A549 (cell line): ENCODE measurements around the gene MMP24. TPM values are rescaled to one million over a fixed set of nuclear protein-coding genes. Genes with fewer than 3 reads are reported as not detected.

Source experiments
- ATAC-seq, 2 experiments: fragments of 200-7000 bp in 1 of 2; fragments of >200 bp in 1 of 2; cut with Nextera tagmentation in 1 of 2; cut with Tn5 transposase in 1 of 2; 3 replicates each; pipeline versions ENCODE4 v1.8.0 to v1.9.1; 2018 to 2020; ENCODE audit warnings: mild to moderate bottlenecking in 1 of 2, moderate library complexity in 1 of 2
- CTCF ChIA-PET: fragments of 300-600 bp; sonication (Branson Sonifier 250); formaldehyde crosslinking; extraction: SDS; loops from one replicate; lab custom pipeline; 2021; ENCODE audit warnings: antibody characterized with exemption, inconsistent platforms; lab: Yijun Ruan, JAX
- POLR2A ChIA-PET: fragments of 350-600 bp; formaldehyde crosslinking; extraction: SDS; loops from one replicate; lab custom pipeline; 2021; ENCODE audit warnings: antibody characterized with exemption, inconsistent platforms; lab: Yijun Ruan, JAX
- DNase-seq, 2 experiments: peaks; one replicate each; pipeline versions ENCODE4 v3.0.0 to v3.0.0-alpha.2; 2011 to 2016; ENCODE audit warnings: low read depth in 1 of 2, low spot score in 1 of 2
- FAIRE-seq: peaks from 2 replicates; lab custom pipeline; 2011; peaks lifted over from hg19 to GRCh38; lab: Jason Lieb, UNC
- H3K27ac ChIP-seq, 2 experiments: fragments of >200 bp; sonication (Bioruptor Twin); formaldehyde crosslinking; 3 replicates each; pipeline ENCODE4 v1.5.1; 2016 to 2017
- H3K4me1 ChIP-seq: fragments of >200 bp; sonication (Bioruptor Twin); formaldehyde crosslinking; 3 replicates; pipeline ENCODE4 v1.6.1; 2016
- H3K4me2 ChIP-seq: fragments of >200 bp; sonication (Bioruptor Twin); formaldehyde crosslinking; 3 replicates; pipeline ENCODE4 v1.6.1; 2016
- H3K4me3 ChIP-seq: fragments of >200 bp; sonication (Bioruptor Twin); formaldehyde crosslinking; 3 replicates; pipeline ENCODE4 v1.5.1; 2016
- H3K9me3 ChIP-seq: fragments of >200 bp; sonication (Bioruptor Twin); formaldehyde crosslinking; 3 replicates; pipeline ENCODE4 v1.6.1; 2016
- BHLHE40 ChIP-seq: IDR thresholded peaks from 2 replicates; pipeline ENCODE4 v1.6.1; 2012; ENCODE audit warnings: low read depth, low read length, inconsistent platforms
- CEBPB ChIP-seq, 2 experiments: fragments of >200 bp in 1 of 2; sonication (Bioruptor Twin) in 1 of 2; formaldehyde crosslinking in 1 of 2; IDR thresholded peaks; 2 replicates each; pipeline ENCODE4 v1.6.1; 2012 to 2016
- EHF ChIP-seq: fragments of 250-450 bp; sonication (Bioruptor Pico); IDR thresholded peaks from 2 replicates; pipeline ENCODE4 v1.5.0; 2020; ENCODE audit warnings: mild to moderate bottlenecking
- EHMT2 ChIP-seq: fragments of 200-600 bp; sonication (generic); IDR thresholded peaks from 2 replicates; pipeline ENCODE4 v1.6.1; 2016; ENCODE audit warnings: antibody characterized with exemption, low read depth, mild to moderate bottlenecking, moderate library complexity
- ESRRA ChIP-seq: fragments of 150-350 bp; IDR thresholded peaks from 2 replicates; pipeline ENCODE4 v1.6.1; 2014; ENCODE audit warnings: mild to moderate bottlenecking, low read length, borderline replicate concordance
- FOSB ChIP-seq: fragments of 250-450 bp; sonication (Bioruptor Pico); IDR thresholded peaks from 2 replicates; pipeline ENCODE4 v1.5.0; 2020; ENCODE audit warnings: mild to moderate bottlenecking, moderate library complexity
- FOSL2 ChIP-seq, 2 experiments: fragments of 450-650 bp in 1 of 2; fragments of >200 bp in 1 of 2; sonication (Bioruptor Twin) in 1 of 2; formaldehyde crosslinking; IDR thresholded peaks; 2 replicates each; pipeline versions ENCODE4 v1.5.0 to v1.6.1; 2016 to 2020; ENCODE audit warnings: mild to moderate bottlenecking in 1 of 2, moderate library complexity in 1 of 2
- GATA3 ChIP-seq: IDR thresholded peaks from 2 replicates; pipeline ENCODE4 v1.6.1; 2012; ENCODE audit warnings: borderline replicate concordance
- HEYL ChIP-seq: fragments of 250-450 bp; sonication (Bioruptor Pico); IDR thresholded peaks from 2 replicates; pipeline ENCODE4 v1.8.0; 2021; ENCODE audit warnings: mild to moderate bottlenecking, moderate library complexity
- HOXB5 ChIP-seq: fragments of 250-450 bp; sonication (Bioruptor Pico); IDR thresholded peaks from 2 replicates; pipeline ENCODE4 v1.5.0; 2020; ENCODE audit warnings: mild to moderate bottlenecking, moderate library complexity
- KDM1A ChIP-seq: fragments of 200-600 bp; sonication (generic); IDR thresholded peaks from 2 replicates; pipeline ENCODE4 v1.6.1; 2016; ENCODE audit warnings: low read depth, mild to moderate bottlenecking
- MAFK ChIP-seq: fragments of 450-650 bp; IDR thresholded peaks from 2 replicates; pipeline ENCODE4 v1.6.1; 2014; ENCODE audit not compliant: partially characterized antibody
- MYC ChIP-seq: IDR thresholded peaks from 2 replicates; pipeline ENCODE4 v1.6.1; 2012; ENCODE audit warnings: mild to moderate bottlenecking, inconsistent platforms, low read length, improper control_type of control experiment, borderline replicate concordance
- NFE2L2 ChIP-seq: fragments of 150-350 bp; conservative IDR thresholded peaks from 2 replicates; pipeline ENCODE4 v1.6.1; 2014; ENCODE audit warnings: low read length
- NPAS2 ChIP-seq: fragments of 250-450 bp; sonication (Bioruptor Pico); IDR thresholded peaks from 2 replicates; pipeline ENCODE4 v1.8.0; 2022; ENCODE audit warnings: mild to moderate bottlenecking, moderate library complexity, borderline replicate concordance
- NR3C1 ChIP-seq: fragments of >200 bp; sonication (Bioruptor Twin); formaldehyde crosslinking; IDR thresholded peaks from 3 replicates; pipeline ENCODE4 v1.6.1; 2017
- POLR2A ChIP-seq: IDR thresholded peaks from 2 replicates; pipeline ENCODE4 v1.6.1; 2012; ENCODE audit warnings: mild to moderate bottlenecking, low read length
- POLR2AphosphoS2 ChIP-seq: conservative IDR thresholded peaks from 2 replicates; pipeline ENCODE4 v1.6.1; 2012; ENCODE audit warnings: low read length, improper control_type of control experiment, inconsistent platforms
- RARB ChIP-seq: fragments of 250-450 bp; sonication (Bioruptor Pico); IDR thresholded peaks from 2 replicates; pipeline ENCODE4 v1.8.0; 2021; ENCODE audit warnings: mild to moderate bottlenecking, moderate library complexity
- RCOR1 ChIP-seq: fragments of 150-350 bp; IDR thresholded peaks from 2 replicates; pipeline ENCODE4 v1.6.1; 2014; ENCODE audit warnings: antibody characterized with exemption, low read length, low read depth
- RFX5 ChIP-seq: fragments of 450-650 bp; IDR thresholded peaks from 2 replicates; pipeline ENCODE4 v1.7.1; 2014; ENCODE audit warnings: antibody characterized with exemption, mild to moderate bottlenecking, moderate library complexity
- RNF2 ChIP-seq: fragments of 200-600 bp; sonication (generic); IDR thresholded peaks from 2 replicates; pipeline ENCODE4 v1.6.1; 2016; ENCODE audit warnings: low read depth, mild to moderate bottlenecking, antibody characterized with exemption, moderate library complexity, borderline replicate concordance
- SMC3 ChIP-seq: fragments of >200 bp; sonication (Bioruptor Twin); formaldehyde crosslinking; IDR thresholded peaks from 3 replicates; pipeline ENCODE4 v1.6.1; 2018; ENCODE audit warnings: inconsistent platforms
- SREBF2 ChIP-seq: fragments of 450-650 bp; IDR thresholded peaks from 2 replicates; pipeline ENCODE4 v1.6.1; 2014; ENCODE audit warnings: mild to moderate bottlenecking, moderate library complexity
- ZFP36 ChIP-seq: fragments of 450-650 bp; IDR thresholded peaks from 2 replicates; pipeline ENCODE4 v1.6.1; 2014; ENCODE audit warnings: borderline replicate concordance; ENCODE audit not compliant: partially characterized antibody
- ZSCAN20 ChIP-seq: fragments of 250-450 bp; sonication (Bioruptor Pico); IDR thresholded peaks from 2 replicates; pipeline ENCODE4 v1.8.0; 2022; ENCODE audit warnings: mild to moderate bottlenecking, moderate library complexity
- WGBS: methylation state at CpG from one replicate; pipeline ENCODE4 v1.1.6; 2017; ENCODE audit errors: missing lambda C conversion rate; 5-methylcytosine and 5-hydroxymethylcytosine counted together
- polyA plus RNA-seq, 4 experiments: library from polyadenylated mRNA; depleted of rRNA in 3 of 4; stranded (reverse); fragments of >200 nt; fragmentation: RNase III in 1 of 4; extraction: RNeasy Plus Mini Kit Qiagen cat#74134 plus additional on column Dnase treatment in 1 of 4; gene quantifications; 2 replicates in 3 of 4; 3 replicates in 1 of 4; pipeline ENCODE4 v1.2.3, GENCODE V29; 2011 to 2017
- TF ChIP-seq, protein P1 (sequence below): IDR thresholded peaks from 2 replicates; pipeline ENCODE4 v1.6.1; 2012
- TF ChIP-seq, protein P2 (sequence below): IDR thresholded peaks from 2 replicates; pipeline ENCODE4 v1.6.1; 2012; ENCODE audit warnings: low read depth, borderline replicate concordance
- TF ChIP-seq, protein P3 (sequence below): fragments of 250-450 bp; sonication (Bioruptor Pico); IDR thresholded peaks from 2 replicates; pipeline ENCODE4 v1.5.0; 2021; ENCODE audit warnings: mild to moderate bottlenecking, moderate library complexity, borderline replicate concordance
- TF ChIP-seq, protein P4 (sequence below): fragments of >200 bp; sonication (Bioruptor Twin); formaldehyde crosslinking; IDR thresholded peaks from 2 replicates; pipeline ENCODE4 v1.6.1; 2016

Gene MMP24
- polyA plus RNA-seq, 2 of the 4 experiments (the other 2 are of a cell fraction) = 21.3 to 33.3 TPM

DNA sequence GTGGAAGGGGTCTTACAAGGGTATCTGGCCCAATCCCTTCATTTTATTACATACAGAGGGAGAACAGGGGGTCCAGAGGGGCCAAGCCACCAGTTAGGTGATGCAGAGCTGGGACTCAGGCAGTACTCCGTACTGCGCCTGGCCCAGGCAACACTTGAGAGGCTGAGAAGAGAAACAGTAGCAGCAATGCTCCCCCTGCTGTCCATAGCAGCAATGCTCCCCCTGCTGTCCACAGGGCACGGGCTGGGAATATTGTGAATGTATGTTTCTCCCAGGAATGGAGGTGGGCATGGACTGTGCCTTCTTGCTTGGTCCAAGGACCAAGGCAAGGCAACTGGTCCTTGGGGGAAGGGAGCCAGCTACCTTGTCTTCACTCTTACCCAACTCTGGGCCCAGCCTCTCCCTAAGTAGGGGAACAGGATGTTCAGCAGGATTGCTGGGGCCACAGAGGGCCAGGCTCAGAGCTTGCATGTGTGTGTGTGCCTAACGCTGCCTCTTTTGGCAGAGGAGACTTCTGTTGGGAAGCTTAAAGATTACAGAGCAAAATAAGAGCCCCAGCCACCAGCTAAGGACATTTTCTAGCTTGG, 80.5 kb downstream of the MMP24 start (continued):
- no peak for TF ChIP-seq NFE2L2
- TF ChIP-seq RNF2 = no peak
- no peak for TF ChIP-seq POLR2AphosphoS2
- TF ChIP-seq RARB (CRISPR knock-in tag) = no peak
- no peak for TF ChIP-seq SREBF2
- peak; percentile 63; the same call in 2 of the 3 replicates for TF ChIP-seq SMC3
- TF ChIP-seq ZSCAN20 = no peak
- TF ChIP-seq MYC = peak; percentile 44; the same call in 1 of the 2 replicates
- TF ChIP-seq, protein P1, sequence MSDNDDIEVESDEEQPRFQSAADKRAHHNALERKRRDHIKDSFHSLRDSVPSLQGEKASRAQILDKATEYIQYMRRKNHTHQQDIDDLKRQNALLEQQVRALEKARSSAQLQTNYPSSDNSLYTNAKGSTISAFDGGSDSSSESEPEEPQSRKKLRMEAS = peak; percentile 53; the same call in 1 of the 2 replicates
- TF ChIP-seq HEYL (CRISPR knock-in tag) = no peak
- TF ChIP-seq KDM1A = no peak
- TF ChIP-seq BHLHE40 = 0 out of 2 replicates have a peak, but pooled peaks have one; percentile 22
- TF ChIP-seq EHF (CRISPR knock-in tag) = peak; percentile 60; the same call in 1 of the 2 replicates

DNA sequence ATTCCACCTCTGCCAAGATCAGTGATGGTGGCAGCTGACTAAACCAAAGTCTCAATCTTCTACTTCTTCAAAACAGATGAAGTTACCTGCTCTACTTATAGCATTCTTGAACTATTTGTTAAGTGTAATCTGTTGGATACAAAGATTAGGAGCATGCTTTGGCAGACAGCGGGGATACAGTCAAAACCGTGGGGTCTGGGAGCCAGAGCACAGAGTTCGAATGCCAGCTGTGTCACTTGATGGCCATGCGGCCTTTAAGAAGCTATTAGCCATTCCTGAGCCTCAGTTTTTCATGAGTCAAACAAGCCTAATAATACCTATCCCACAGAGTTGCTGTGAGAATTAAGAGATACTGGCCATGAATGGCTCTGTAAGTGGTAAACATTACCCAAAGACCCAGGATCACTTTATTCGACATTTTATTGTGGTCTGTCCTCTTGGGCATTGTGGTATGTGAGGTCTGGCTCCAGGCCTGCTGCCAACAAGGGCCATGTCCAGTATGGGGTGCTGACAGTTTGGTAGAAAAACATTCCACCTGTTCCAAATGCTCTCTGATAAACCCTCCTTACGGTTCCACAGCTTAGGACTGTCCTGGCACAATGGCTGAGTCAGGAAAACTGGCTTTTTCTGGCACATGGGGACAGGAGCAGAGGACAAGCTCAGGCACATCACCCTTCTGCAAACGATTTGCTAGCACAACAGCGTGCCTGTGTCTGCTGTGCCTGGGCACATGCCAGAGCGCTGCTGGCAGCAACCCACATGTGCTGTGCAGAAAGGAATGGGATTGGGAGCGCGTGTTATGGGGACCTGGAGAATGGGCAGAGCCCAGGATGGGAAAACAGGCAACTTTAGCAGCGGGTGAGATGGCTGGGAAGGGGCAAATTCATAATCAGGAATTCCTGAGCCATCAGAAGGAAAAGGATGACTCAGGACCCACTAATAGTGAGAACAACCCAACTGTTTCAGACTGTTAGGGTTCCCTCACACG, 81.5 kb downstream of the MMP24 start:
- ChIA-PET CTCF (interaction anchor here (0.6 to 14.7 kb wide), 21 partner anchors 9 to 473 kb away, joined by 3 to 267 read pairs (median 10); partner anchors contain the start of genes FAM83C, GDF5, MMP24OS and UQCC1), POLR2A (interaction anchor here (1.0 kb wide), 1 partner anchor 27 kb away, joined by 3 read pairs; no protein-coding TSS in a partner anchor)
- peak in 1 of 2 experiments; percentile 37 for DNase-seq
- no peak for FAIRE-seq
- TF ChIP-seq NFE2L2 (no peak), FOSL2 (IDR thresholded peaks at IDR 0.05) (no peak), FOSL2 (CRISPR knock-in tag; IDR thresholded peaks at IDR 0.05) (peak; percentile 23; the same call in 1 of the 2 replicates), NR3C1 (no peak), RFX5 (no peak), ESRRA (no peak), GATA3 (no peak), SMC3 (no peak), EHMT2 (no peak), BHLHE40 (no peak), KDM1A (no peak), FOSB (CRISPR knock-in tag) (no peak), NPAS2 (CRISPR knock-in tag) (no peak), CEBPB (IDR thresholded peaks at IDR 0.05) (no peak), EHF (CRISPR knock-in tag) (no peak), RCOR1 (no peak), POLR2A (no peak), HOXB5 (no peak), MAFK (peak; percentile 60), RNF2 (no peak), SREBF2 (no peak), ZFP36 (no peak)
- TF ChIP-seq, protein P2, sequence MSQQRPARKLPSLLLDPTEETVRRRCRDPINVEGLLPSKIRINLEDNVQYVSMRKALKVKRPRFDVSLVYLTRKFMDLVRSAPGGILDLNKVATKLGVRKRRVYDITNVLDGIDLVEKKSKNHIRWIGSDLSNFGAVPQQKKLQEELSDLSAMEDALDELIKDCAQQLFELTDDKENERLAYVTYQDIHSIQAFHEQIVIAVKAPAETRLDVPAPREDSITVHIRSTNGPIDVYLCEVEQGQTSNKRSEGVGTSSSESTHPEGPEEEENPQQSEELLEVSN = peak; percentile 40; the same call in 1 of the 2 replicates
- TF ChIP-seq, protein P3, sequence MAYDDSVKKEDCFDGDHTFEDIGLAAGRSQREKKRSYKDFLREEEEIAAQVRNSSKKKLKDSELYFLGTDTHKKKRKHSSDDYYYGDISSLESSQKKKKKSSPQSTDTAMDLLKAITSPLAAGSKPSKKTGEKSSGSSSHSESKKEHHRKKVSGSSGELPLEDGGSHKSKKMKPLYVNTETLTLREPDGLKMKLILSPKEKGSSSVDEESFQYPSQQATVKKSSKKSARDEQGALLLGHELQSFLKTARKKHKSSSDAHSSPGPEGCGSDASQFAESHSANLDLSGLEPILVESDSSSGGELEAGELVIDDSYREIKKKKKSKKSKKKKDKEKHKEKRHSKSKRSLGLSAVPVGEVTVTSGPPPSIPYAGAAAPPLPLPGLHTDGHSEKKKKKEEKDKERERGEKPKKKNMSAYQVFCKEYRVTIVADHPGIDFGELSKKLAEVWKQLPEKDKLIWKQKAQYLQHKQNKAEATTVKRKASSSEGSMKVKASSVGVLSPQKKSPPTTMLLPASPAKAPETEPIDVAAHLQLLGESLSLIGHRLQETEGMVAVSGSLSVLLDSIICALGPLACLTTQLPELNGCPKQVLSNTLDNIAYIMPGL = no peak
- TF ChIP-seq, protein P4, sequence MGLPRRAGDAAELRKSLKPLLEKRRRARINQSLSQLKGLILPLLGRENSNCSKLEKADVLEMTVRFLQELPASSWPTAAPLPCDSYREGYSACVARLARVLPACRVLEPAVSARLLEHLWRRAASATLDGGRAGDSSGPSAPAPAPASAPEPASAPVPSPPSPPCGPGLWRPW = no peak
- TF ChIP-seq, protein P1 = peak; percentile 81
- H3K4me1 ChIP-seq = peaks cover 93% of the 10 kb centered on the region
- peak overlapping the region; percentile 95 to 96 for H3K27ac ChIP-seq
- 52% methylated on average over 13 of the region's 13 CpGs for WGBS
- ATAC-seq = no peak
- H3K4me3 ChIP-seq = no peak overlapping the region
- H3K4me2 ChIP-seq = peak overlapping the region; percentile 63
- H3K9me3 ChIP-seq = no peaks in the 10 kb centered on the region
